Measurements from ENCODE around the gene PCBP3.
"Not testable (repeated sequence)": the region's sequence is repeated elsewhere in the genome, so short reads cannot be mapped to it uniquely, and the experiment has no call there.

The PCBP3 gene

DNA sequence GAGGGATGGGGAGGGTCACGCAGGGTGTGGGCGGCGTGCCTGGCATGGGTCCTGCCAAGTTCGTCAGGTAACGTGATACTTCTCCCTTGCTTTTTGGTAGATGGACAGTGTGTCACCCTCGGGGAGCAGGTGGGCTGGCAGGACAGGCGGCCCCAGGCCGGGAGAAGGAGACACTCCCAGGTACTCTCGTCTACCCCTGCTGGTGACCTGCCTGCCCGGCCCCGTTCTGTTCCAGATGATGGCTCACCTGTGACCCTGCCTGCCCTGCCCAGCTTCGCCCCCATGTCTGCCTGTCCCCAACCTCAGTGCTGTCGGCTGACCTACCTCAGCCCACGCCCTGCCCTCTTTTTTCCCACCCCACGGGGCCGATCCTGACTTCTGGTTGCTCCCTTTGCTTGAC lies 144.7 kb downstream of the PCBP3 start:
- no peak for DNase-seq (ENCODE audit: low read depth)

DNA sequence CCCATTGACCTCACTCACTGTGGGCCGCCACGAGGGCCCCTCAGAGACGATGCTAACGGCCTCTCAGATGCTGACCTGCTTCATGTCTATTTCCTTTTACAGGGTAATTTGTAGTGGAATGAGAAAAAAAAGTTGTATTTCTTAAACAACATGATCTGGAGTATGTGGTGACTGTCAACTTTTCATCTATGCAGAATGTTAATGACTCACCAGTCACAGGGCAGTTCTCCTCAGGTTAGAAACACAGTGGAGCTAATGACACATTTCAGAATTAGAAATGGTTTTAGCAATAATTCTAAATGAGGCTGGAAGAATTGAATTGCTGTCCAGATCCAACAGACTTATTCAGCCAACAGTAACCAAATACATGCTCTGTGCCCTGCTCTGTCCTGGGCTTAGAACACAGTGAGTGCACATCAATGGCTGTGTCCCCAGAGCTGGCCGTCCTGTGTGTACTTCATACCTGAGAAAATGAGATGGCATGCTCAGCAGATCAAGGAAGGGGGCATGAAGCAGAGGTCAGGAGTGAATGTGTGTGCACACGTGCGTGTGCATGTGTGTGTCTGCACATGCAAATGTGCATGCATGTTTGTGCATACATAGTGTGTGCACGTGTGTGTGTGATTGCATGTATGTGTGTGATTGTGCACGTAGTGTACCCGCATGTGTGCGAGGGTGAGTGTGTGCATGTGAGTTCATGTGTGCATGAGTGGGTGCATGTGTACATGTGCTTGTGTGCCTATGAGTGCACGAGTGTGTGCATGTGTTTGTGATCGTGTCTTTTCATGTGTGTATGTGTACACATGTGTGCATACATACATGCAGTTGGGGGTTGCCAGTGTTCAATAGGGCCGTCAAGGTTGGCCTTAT lies 145.3 kb downstream of the PCBP3 start:
- no peak for DNase-seq (ENCODE audit: low read depth)

DNA sequence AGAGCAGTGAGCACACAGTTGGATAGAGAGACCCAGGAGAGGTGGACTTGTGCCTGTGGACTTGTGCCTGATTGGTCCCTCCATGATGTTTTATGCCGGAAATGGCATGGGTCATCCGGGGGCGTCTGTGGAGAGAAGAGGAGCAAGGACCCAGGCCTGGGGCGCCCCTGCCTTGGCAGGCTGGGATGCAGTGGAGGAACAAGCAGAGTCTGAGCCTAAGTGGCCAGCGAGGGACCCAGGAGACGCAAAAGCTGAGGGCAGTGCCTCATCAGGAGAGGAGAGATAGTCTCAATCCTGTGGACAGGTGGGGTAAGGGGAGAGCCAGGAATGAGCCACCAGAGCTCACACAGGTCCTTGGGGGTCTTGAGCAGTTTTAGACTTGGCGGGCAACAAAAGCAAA lies 146.9 kb downstream of the PCBP3 start:
- DNase-seq (ENCODE audit: low read depth): no peak

DNA sequence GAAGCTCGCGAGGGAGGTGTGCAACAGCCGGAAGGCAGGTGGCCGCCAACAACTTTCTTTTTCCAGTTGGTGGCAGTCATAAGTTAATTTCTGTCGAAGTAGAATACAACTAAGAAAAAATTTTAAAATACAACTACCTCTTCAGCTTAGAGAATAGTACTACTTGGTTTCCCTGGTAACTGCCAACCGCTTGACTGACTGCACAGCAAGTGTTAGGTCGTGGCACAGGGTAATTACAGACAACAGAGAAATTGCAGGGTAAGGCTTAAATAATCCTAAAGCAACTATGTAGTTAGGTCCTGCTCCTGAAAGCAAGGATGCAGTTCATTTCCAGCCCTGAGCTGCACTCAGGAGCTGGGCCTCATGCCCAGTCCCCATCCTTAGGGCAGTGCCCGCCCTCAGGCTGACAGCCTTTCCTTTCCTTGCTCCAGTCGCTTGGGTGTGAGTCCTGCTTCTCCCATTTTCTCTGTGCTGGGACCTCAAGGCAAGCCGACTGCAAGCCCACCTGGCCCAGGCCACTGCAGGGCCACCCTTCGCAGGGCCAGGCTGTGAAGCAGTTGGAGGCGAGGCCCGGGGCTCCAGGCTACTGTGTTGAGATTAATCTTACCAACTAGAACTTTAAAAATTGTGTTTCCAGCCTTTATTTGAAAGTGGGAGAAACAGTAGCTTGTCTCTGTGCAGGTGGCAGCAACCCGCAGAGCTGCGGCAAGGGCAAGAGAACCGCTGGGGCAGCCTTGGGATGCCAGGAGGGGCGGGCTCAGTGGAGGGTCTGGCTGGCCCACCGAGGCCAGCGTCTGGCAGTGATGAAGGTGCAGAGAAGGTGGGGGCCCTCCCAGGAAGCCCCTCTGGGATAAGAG lies 148.3 kb downstream of the PCBP3 start:
- no peak for DNase-seq (ENCODE audit: low read depth)

DNA sequence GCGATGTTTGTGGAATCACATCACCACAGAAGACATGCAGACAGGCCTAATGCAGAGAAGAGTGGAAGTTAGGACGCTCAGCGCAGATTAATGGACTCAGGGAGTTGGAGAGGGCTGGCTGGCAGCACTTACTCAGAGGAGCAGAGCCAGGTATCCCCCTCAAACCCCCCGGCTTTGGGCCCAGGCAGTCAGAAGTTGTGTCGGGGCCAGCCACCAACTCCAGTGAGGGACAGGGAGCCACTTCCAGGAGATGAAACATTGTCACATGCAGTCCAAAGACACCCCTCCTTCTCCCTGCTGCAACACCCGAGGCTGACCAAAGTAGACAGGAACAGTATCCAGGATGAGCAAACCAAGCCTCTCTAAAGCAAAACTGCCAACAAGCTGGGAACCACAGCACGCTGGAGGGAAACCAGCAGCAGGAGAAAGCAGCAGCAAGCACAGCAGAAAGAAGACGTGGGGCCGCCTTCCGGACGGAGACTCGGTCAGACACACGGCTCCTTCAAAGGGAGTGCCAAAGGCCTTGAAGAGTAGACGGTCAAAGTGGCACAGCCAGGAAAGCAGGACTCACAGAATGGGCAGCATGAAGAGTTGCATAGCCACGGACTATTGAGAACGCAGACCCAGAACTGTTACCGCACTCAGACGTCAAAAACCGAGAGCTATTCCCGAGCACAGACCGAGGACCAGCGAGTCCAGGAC lies 149.3 kb downstream of the PCBP3 start:
- DNase-seq (ENCODE audit: low read depth): no peak

DNA sequence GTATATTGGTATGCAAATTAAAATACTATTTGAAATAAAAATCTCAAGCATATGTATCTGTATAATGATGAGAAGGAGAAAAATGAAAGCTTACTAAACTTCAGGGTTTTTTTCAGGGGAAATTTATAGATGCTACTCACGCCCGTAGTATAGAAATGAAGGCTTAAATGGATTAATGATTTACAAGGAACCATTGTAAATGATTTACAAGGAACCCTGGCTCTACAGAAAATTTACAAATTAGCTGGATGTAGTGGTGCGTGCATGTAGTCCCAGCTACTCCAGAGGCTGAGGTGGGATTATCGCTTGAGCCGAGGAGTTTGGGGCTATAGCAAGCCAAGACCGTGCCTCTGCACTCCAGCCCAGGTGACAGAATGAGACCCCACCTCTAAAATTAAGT lies 150.5 kb downstream of the PCBP3 start:
- no peak for DNase-seq (ENCODE audit: low read depth)

DNA sequence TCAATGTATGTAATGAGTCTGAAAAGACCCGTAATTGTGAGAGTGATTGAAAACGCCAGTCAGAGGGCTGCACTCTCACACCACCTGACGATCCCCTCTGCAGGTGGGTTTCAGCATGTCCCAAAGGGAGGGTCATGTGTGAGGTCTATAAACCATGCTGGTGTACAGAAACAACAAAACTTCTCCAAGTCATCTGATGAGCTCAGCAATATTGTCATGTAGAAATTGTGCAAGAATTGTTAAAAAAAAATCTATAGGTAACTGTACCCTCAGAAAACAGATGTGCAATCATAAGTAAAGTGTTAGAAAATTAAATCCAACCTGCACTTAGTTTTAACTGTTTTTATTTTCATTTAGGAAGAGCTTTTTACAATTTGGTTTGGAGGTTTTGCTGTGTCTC lies 152.5 kb downstream of the PCBP3 start:
- DNase-seq (ENCODE audit: low read depth): no peak

DNA sequence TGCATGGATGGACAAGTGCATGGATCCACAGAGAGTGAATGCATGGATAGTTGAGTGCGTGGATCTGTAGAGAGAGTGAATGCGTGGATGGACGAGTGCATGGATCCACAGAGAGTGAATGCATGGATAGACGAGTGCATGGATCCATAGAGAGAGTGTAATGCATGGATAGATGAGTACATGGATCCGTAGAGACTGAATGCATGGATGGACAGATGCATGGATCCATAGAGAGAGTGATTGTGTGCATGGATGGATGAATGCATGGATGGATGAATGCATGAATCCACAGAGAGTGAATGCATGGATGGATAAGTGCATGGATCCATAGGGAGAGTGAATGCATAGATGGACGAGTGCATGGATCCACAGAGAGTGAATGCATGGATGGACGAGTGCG lies 153.8 kb downstream of the PCBP3 start:
- DNase-seq (ENCODE audit: low read depth): no peak

DNA sequence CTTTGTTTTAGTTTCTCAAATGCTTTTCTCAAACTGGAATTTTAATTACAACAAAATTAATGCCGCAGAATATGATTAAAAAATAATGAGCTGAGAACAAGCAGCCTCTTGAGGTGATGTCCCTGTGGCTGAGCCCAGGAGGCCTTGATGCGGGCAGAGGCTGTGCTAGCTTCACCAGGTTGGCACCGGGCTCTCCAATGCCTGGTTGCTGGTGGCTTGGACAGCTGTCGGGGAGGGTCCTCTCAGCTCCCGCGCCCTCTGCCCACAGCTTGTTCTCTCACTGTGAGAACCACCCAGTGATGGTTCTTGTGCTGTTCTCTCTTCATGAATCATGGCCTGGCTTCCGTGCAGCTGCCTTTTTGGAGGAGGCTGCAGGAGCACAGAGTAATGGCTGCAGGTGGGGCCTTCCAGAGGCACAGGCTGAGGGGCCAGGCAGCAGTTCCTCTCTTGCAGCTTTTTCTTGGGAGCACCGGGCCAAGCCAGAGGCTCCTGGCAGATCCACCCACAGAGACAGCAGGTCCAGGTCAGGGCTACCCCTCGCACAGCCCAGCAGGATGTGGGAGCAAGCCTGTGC lies 156.3 kb downstream of the PCBP3 start:
- no peak for DNase-seq (ENCODE audit: low read depth)

DNA sequence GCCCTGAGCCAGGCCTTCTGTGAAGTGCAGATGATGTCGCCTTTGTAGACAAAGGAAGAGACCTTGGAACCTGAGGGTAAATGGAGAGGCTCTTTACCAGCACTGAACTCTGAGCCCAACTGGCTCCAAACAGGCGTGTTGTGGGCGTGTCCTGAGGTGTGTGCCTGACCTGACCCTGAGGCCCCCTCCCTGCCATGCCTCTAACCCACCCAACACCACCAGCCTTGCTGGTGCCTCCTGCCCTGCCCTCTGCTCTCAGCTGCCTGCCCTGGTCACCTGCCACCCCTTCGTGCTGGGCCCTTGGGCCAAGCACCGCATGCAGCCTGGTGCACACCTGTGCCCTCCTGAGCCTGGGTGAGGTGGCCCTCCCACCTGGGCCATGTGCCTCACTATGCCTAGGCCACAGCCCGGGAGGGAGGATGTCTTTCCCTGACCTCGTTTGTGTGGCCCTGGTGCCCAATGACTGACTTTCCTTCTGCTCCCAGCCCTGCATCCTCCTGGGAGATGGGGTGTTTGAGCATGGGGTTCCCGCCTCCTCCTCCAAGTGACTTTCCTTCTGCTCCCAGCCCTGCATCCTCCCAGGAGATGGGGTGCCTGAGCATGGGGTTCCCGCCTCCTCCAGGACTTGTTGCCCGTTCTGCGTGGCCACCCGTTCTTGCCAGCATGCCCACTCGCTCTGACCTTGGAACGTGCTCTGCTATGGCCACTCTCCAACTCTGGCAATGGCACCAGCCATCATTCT lies 157.0 kb downstream of the PCBP3 start:
- DNase-seq (ENCODE audit: low read depth): no peak

DNA sequence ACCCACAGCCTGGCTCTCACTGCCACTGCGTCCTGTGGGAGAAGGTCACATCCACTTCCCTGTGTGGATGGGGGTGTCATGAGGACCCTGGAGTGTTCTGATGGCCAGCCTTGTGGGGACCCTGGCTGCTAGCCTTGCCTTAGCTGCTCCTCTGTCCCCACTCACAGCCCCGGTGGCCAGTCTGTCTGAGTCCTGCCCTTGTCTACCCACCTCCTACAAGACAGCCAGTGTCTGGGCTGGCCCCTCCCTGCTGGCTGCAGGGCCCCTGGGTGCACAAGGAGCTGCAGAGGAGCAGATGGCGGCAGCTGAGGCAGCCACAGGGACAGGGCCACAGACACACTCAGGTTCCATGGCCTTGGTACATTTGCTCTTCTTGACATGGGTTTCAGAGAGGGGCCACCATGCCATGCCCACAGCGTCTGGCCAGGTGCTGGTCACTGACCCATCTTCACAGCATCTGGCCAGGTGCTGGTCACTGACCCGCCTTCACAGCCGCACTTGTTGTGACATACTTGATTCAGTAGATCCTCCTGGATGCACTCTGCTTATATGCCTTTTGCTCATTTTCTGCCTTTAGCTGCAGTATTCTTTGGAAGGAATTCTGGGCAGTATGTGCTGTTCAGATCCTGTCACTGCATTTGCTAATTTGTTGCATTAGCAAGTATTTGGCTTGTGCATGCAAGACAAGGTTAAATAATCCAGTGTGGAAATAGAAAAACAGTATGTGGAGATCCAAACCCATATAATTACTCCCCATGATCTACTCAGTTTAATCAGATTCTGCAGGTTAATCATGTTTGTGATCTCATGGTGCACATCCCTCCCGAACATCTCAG lies 157.8 kb downstream of the PCBP3 start:
- DNase-seq (ENCODE audit: low read depth): no peak

DNA sequence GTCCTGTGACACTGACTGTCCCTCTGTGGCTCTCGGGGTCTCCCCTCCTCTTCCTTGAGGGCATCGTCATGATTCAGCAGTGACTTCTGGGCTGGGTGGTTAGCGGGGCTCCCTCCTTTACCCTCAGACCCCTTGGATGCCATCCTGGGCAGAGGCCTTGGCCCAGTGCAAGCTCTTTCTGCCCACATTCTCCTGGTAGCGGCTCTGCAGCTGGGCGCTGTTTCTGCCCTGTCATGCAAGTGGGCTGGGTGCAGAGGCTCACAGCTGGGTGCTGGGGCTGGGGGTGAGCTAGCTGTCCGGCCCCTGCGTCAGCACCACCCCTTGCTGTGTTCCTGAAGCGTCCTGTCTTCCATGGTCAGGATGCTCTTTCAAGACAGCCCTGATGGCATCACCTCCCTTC lies 158.5 kb downstream of the PCBP3 start:
- no peak for DNase-seq (ENCODE audit: low read depth)

DNA sequence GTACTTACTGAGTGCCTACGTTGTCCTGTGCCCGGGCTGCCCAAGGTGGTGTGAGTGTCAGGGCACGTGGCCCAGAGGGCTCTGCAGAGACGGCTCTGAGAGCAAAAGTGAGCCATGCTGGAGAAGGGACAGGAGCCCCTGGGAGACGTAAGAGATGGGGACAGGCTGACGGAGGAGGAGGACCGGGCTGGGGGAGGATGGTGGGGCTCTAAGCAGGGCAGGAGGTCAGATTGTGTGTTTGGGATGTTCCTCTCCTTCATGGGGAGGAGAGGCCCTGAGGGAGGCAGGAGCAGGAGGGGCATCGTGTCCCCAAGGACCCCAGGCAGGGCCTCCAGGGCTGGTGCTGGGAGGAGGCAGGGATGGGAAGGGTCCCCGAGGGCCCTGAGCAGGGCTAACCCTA lies 158.9 kb downstream of the PCBP3 start:
- no peak for DNase-seq (ENCODE audit: low read depth)

DNA sequence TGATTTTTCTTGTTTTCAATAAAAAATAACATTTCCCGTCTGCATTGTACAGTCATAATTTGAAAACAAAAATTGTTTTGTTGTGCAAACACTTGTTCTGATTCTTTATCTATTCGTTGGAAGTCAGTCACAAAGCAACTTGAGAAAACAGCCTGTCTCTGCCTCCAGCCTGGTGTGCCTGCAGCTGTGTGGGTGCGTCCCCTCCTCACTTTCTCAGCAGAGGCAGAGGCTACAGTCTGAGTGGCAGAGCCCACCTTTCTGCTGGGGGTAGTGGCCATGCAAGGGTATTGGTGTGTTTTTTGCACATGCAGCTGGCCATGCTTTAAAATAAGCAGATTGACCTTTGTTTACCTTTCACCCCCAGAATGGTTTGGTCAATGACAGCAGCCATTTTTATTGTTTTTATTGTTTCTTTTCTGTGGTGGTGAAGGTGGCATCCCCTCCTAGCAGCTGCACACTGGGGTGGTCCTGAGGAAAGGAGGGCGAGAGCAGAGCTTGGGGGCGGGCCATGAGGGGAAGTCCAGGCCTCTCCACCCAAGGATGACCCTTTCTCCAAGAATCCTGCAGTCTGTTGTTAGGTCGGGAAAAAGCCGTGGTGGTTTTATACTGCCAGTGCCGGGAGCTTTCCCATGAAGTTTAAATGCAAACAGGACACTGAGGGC lies 159.6 kb downstream of the PCBP3 start:
- no peak for DNase-seq (ENCODE audit: low read depth)

DNA sequence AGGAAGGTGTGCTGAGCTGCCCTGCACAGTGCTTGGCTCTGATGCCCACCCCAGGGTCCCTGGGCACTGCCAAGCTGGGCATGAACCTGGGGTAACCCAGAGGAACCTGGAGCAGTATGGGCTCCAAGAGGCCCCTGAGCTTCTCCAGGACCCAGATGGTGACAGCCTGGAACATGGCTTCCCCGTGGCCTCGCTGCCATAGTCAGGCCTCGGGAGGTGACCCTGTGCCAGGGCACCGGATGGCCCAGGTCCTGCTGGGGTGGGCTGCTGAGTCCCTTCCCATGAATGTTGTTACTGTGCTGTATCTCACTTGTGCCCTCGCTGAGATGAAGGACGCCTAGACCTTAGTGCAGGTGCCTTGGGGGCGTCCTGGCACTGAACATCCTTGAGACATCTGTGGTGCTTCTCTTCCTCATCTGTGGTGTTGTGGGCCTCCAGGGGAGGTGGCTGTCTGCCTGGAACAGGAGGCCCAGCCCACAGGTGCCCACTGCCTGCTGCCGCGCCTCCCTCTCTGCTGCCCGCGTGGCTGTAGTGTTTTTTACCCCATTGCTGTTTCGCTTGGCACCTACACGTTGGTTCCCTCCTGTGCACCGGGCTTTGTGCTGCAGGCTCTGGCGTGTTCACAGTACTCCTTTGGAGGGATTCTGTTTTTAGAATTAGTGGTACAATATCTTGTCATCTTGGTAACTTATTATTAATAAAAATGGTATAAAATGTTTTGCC lies 160.3 kb downstream of the PCBP3 start:
- no peak for DNase-seq (ENCODE audit: low read depth)

DNA sequence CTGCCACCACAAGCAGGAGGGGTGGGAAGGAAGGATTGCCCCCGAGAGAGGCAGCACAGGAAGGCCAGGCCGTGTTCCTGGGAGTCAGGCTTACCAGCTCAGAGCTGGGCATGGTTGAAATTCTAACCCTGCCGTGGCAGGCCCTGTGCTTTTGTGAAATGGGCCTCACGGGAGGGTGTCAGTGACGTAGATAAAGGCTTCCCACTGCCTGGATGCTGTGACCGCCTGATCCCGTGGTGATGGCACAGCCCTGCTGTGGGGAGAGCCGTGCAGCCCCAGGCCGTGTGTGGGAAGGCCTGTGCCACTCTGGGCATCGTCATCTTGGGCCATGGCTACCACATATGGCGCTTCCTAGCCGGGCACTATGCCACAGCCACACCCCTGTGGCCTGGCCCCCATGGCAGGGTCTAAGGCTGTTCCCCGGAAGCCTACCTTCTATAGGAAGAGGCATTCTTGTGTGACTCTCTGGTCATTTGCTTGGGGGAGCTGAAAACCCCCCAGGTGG lies 161.3 kb downstream of the PCBP3 start:
- no peak for DNase-seq (ENCODE audit: low read depth)

DNA sequence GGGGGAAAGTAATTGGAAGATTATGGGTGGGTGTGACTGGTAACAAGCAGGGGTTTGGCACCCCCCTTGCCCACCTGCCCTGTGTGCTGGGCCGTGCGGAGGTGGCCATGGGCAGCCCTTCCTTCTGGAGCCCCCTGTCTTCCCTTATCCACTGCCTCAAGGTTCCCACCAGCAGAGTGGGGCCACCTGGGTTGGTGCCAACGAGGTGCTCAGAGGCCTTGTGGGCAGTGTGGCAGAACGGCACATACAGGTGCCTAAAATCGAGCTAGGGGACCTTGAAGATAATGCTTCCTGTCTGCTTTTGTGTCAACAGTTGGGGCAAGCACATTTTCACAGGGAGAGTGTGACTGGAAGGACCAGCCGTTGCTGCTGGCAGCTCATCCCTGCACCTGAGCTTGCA lies 161.8 kb downstream of the PCBP3 start:
- no peak for DNase-seq (ENCODE audit: low read depth)

DNA sequence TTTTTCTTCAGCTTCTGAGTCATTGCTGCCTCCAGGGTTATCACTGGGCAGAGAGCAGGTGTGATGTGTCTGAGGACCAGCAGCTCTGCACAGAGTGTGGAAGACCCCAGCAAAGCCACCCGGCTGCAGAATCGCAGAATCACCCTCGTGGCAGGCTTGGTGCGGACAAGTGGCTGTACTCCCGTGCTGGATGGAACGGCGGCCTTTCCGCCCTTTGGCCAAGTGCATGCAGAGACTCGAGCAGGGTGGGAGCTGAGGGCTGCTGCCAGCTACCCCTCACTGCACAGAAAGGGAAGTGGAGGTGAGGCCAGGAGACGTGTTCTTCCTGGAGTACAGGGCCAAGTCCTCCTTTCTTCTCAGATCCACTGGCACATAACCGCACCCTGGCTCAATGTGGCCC lies 162.5 kb downstream of the PCBP3 start:
- DNase-seq (ENCODE audit: low read depth): no peak

DNA sequence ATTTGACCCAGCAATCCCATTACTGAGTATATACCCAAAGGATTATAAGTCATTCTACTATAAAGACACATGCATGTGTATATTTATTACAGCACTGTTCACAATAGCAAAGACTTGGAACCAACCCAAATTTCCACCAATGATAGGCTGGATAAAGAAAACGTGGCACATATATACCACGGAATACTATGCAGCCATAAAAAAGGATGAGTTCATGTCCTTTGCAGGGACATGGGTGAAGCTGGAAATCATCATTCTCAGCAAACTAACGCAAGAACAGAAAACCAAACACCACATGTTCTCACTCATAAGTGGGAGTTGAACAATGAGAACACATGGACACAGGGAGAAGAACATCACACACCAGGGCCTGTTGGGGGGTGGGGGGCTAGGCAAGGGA lies 165.1 kb downstream of the PCBP3 start:
- not testable (repeated sequence) for DNase-seq (ENCODE audit: low read depth)
